ENCODE results near the gene GOLGA1. TPM values are rescaled to one million over a fixed set of nuclear protein-coding genes. Genes with fewer than 3 reads are reported as not detected.

Gene GOLGA1
- total and polyA plus RNA-seq, 10 of the 15 experiments (the other 5 are each of a cell fraction or from before 2014, with no cell fraction given) = 2.9 to 14.1 (median 8.1) TPM

GRCh38 chr9:124855944-124856765 is 84.7 kb downstream of the GOLGA1 start (continued):
- no peak for TF ChIP-seq BCLAF1 (IDR thresholded peaks at IDR 0.05)

GRCh38 chr9:124855566-124855943 is 85.3 kb downstream of the GOLGA1 start:
- DNase-seq (ENCODE audit: low read depth, low spot score) = no peak
- BruUV-seq (replicated peaks) = no TSS peak
- H3K79me2 ChIP-seq (ENCODE audit: control insufficient read depth, insufficient read depth, low read length) = peaks cover 27% of the 10 kb centered on the region
- no peak overlapping the region for H3K27ac ChIP-seq (ENCODE audit: control insufficient read depth, insufficient read depth)
- 92% methylated on average over 18 of the region's 18 CpGs for WGBS (ENCODE audit: insufficient coverage, insufficient replicate concordance, low lambda C conversion rate, missing lambda C conversion rate)
- ChIA-PET CTCF (interaction anchor here (0.9 to 26.5 kb wide), 9 partner anchors 16 to 517 kb away, joined by 3 to 575 read pairs (median 4); partner anchors contain the start of genes NR6A1 and OLFML2A), SMC1A (ENCODE audit: uncharacterized antibody, unreplicated experiment) (interaction anchor here (0.7 to 12.1 kb wide), 2 partner anchors 16 to 83 kb away, joined by 3 to 233 read pairs; partner anchors contain the start of genes NR6A1 and OLFML2A), RAD21 (ENCODE audit: unreplicated experiment) (interaction anchor here (0.6 to 9.5 kb wide), 4 partner anchors 14 to 83 kb away, joined by 3 to 180 read pairs (median 9); partner anchors contain the start of genes NR6A1 and OLFML2A), POLR2A (interaction anchor here (0.6 to 1.4 kb wide), 3 partner anchors 76 to 436 kb away, joined by 3 to 4 read pairs (median 4); no protein-coding TSS in a partner anchor)
- no peak for FAIRE-seq
- ATAC-seq = no peak
- intact Hi-C loops (cut with micrococcal nuclease; ENCODE audit: unreplicated experiment) (no loop called here), in situ Hi-C loops (cut with MboI) (loop anchor here (5.0 to 25.0 kb wide), 2 partner anchors 238 to 1943 kb away; partner anchors contain the start of genes RC3H2 and ZBTB6)
- no peak overlapping the region for H2AFZ ChIP-seq (ENCODE audit: control insufficient read depth, low read depth, low read length)
- no peaks in the 10 kb centered on the region for H3K9me3 ChIP-seq (replicated peaks; ENCODE audit: control insufficient read depth, insufficient read depth, low read length)
- peaks cover 16% of the 10 kb centered on the region for H4K20me1 ChIP-seq (ENCODE audit: control insufficient read depth, insufficient read depth)
- no peak overlapping the region for H3K4me3 ChIP-seq
- H3K9ac ChIP-seq (ENCODE audit: control insufficient read depth, insufficient read depth, low read length) = no peak overlapping the region
- H3K27me3 ChIP-seq (replicated peaks in 1 of 2; ENCODE audit: control insufficient read depth in 2 of 2, insufficient read depth in 2 of 2, low read length in 1 of 2) = no peaks in the 10 kb centered on the region
- TF ChIP-seq KAT2A (conservative IDR thresholded peaks at IDR 0.05; ENCODE audit: control insufficient read depth, low read depth, low read length) (no peak), BACH1 (IDR thresholded peaks at IDR 0.05; ENCODE audit: borderline replicate concordance) (no peak), HDAC2 (IDR thresholded peaks at IDR 0.05) (no peak), ETV6 (conservative IDR thresholded peaks at IDR 0.05 in 1 of 2, IDR thresholded peaks at IDR 0.05 in 1 of 2; ENCODE audit: borderline replicate concordance in 1 of 2, low read depth in 1 of 2) (no peak), CREB1 (IDR thresholded peaks at IDR 0.05; ENCODE audit: low read depth) (no peak), TBL1XR1 (IDR thresholded peaks at IDR 0.05; ENCODE audit: low read depth, low read length) (no peak)
- H3K4me1 ChIP-seq (ENCODE audit: control insufficient read depth, insufficient read depth, low read length) = peaks cover 13% of the 10 kb centered on the region
- H3K4me2 ChIP-seq (ENCODE audit: control insufficient read depth, insufficient read depth) = no peak overlapping the region
- peaks cover 28 to 31% of the 10 kb centered on the region in 2 experiments; a peak in 3 of 4 replicates for H3K36me3 ChIP-seq (ENCODE audit: control insufficient read depth in 2 of 2, insufficient read depth in 2 of 2, low read length in 1 of 2)
